Measurements from ENCODE around the gene ANKRD13A. TPM values are rescaled to one million over a fixed set of nuclear protein-coding genes. Genes with fewer than 3 reads are reported as not detected.
"Not testable (repeated sequence)": the region's sequence is repeated elsewhere in the genome, so short reads cannot be mapped to it uniquely, and the experiment has no call there.

Gene ANKRD13A
- polyA plus RNA-seq, 3 donors = 10.2 to 16.8 (median 12.7) TPM

- 77 to 84% (median 81%) methylated on average over 2 of the region's 2 CpGs for WGBS, 3 donors
- no peak overlapping the region for H3K27ac ChIP-seq (ENCODE audit: low read depth, low read length)
Observed at GRCh38 chr12:110065540-110065939, 66.3 kb downstream of the ANKRD13A start.

- H3K27ac ChIP-seq (ENCODE audit: low read depth, low read length) = no peak overlapping the region
- 87 to 91% (median 90%) methylated on average over 7 of the region's 7 CpGs for WGBS, 3 donors
Observed at GRCh38 chr12:110067531-110067930, 68.3 kb downstream of the ANKRD13A start.

GRCh38 chr12:110068115-110068514 is 68.9 kb downstream of the ANKRD13A start:
- not testable (repeated sequence) for H3K27ac ChIP-seq (ENCODE audit: low read depth, low read length)
- 83 to 90% (median 89%) methylated on average over 9 of the region's 9 CpGs for WGBS, 3 donors

- H3K27ac ChIP-seq (ENCODE audit: low read depth, low read length) = no peak overlapping the region
- WGBS, 3 donors = 96 to 100% (median 98%) methylated on average over 2 of the region's 2 CpGs
Observed at GRCh38 chr12:110068654-110069053, 69.4 kb downstream of the ANKRD13A start.

GRCh38 chr12:110071504-110071903 is 72.3 kb downstream of the ANKRD13A start:
- H3K27ac ChIP-seq (ENCODE audit: low read depth, low read length) = no peak overlapping the region

- H3K27ac ChIP-seq (ENCODE audit: low read depth, low read length) = no peak overlapping the region
- 85 to 99% (median 99%) methylated on average over 3 of the region's 3 CpGs for whole genome bisulfite sequencing, 3 donors
Observed at GRCh38 chr12:110071967-110072366, 72.7 kb downstream of the ANKRD13A start.

GRCh38 chr12:110072636-110073035 is 73.4 kb downstream of the ANKRD13A start:
- H3K27ac ChIP-seq (ENCODE audit: low read depth, low read length) = not testable (repeated sequence)
- WGBS, 3 donors = 75 to 76% (median 76%) methylated on average over 9 of the region's 9 CpGs

- no peak overlapping the region for H3K27ac ChIP-seq (ENCODE audit: low read depth, low read length)
- WGBS, 3 donors = 10 to 32% (median 12%) methylated on average over 19 of the region's 19 CpGs
Observed at GRCh38 chr12:110073049-110073831, 74.0 kb downstream of the ANKRD13A start.

- H3K27ac ChIP-seq (ENCODE audit: low read depth, low read length) = no peak overlapping the region
- WGBS, 3 donors = 63 to 86% (median 84%) methylated on average over 5 of the region's 5 CpGs
Observed at GRCh38 chr12:110074089-110074488, 74.9 kb downstream of the ANKRD13A start.

GRCh38 chr12:110075880-110076279 is 76.7 kb downstream of the ANKRD13A start:
- no peak overlapping the region for H3K27ac ChIP-seq (ENCODE audit: low read depth, low read length)
- 94 to 100% (median 100%) methylated on average over 1 of the region's 1 CpG for WGBS, 3 donors

- H3K27ac ChIP-seq (ENCODE audit: low read depth, low read length) = no peak overlapping the region
- WGBS, 3 donors = 76 to 81% (median 78%) methylated on average over 4 of the region's 4 CpGs
Observed at GRCh38 chr12:110077800-110078199, 78.6 kb downstream of the ANKRD13A start.

GRCh38 chr12:110079477-110080400 is 80.5 kb downstream of the ANKRD13A start:
- WGBS, 3 donors = 68 to 72% (median 68%) methylated on average over 24 of the region's 24 CpGs
- no peak overlapping the region for H3K27ac ChIP-seq (ENCODE audit: low read depth, low read length)

- whole genome bisulfite sequencing, 3 donors = 86 to 89% (median 88%) methylated on average over 7 of the region's 7 CpGs
- H3K27ac ChIP-seq (ENCODE audit: low read depth, low read length) = no peak overlapping the region
Observed at GRCh38 chr12:110080410-110080809, 81.2 kb downstream of the ANKRD13A start.

- WGBS, 3 donors = 61 to 78% (median 70%) methylated on average over 4 of the region's 4 CpGs
- H3K27ac ChIP-seq (ENCODE audit: low read depth, low read length) = no peak overlapping the region
Observed at GRCh38 chr12:110084314-110085015, 85.2 kb downstream of the ANKRD13A start.

- WGBS, 3 donors = 59 to 83% (median 69%) methylated on average over 6 of the region's 6 CpGs
- H3K27ac ChIP-seq (ENCODE audit: low read depth, low read length) = not testable (repeated sequence)
Observed at GRCh38 chr12:110088216-110088615, 89.0 kb downstream of the ANKRD13A start.

- 53 to 89% (median 62%) methylated on average over 5 of the region's 5 CpGs for WGBS, 3 donors
- no peak overlapping the region for H3K27ac ChIP-seq (ENCODE audit: low read depth, low read length)
Observed at GRCh38 chr12:110088936-110089335, 89.7 kb downstream of the ANKRD13A start.

Measured in adipose tissue (tissue), 3 donors.